HuH-7 (cell line): ENCODE results near the gene VIPR2.
"Not testable (repeated sequence)": the region's sequence is repeated elsewhere in the genome, so short reads cannot be mapped to it uniquely, and the experiment has no call there.

Experiments
- DNase-seq: peaks from one replicate; pipeline ENCODE4 v3.0.0; 2011; ENCODE audit warnings: low spot score

The VIPR2 gene

DNA sequence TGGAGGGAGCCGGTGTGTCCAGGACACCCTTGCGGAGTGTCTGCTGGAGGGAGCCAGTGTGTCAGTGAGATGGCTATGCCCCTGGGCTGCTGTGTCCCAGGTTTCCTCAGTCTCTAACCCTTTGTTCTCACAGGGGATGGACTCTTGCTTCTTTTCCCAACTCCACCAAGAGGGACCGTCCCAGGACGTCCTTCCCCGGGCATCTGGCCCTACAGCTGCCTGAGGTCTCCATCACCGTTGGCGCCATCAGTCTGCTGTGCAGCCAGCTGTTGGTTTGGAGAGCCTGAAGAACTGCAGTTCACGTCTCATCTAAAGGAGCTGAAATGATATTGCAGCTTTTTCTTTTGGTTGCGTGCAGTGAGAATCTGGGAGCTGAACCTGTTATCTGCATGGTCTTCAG lies 136.2 kb downstream of the VIPR2 start:
- no peak for DNase-seq

DNA sequence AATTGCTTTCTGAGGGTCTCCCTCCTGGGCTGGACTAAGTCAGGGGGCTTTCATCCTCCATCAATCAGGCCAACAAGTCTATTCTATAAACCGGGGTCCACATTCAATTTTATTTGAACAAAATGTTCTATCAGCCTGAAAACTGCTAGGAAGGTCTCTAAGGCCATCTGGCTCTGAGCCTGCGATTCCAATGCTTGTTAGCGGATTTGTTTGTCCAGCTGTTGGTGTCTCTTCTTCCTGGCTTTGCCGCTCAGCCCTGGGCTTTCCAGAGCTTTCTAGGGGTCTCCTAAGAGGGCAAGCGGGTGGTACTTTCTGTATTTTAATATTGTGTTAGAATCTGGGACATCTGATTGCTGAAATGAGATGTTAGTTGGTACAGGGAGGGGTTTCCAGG lies 136.7 kb downstream of the VIPR2 start:
- no peak for DNase-seq

DNA sequence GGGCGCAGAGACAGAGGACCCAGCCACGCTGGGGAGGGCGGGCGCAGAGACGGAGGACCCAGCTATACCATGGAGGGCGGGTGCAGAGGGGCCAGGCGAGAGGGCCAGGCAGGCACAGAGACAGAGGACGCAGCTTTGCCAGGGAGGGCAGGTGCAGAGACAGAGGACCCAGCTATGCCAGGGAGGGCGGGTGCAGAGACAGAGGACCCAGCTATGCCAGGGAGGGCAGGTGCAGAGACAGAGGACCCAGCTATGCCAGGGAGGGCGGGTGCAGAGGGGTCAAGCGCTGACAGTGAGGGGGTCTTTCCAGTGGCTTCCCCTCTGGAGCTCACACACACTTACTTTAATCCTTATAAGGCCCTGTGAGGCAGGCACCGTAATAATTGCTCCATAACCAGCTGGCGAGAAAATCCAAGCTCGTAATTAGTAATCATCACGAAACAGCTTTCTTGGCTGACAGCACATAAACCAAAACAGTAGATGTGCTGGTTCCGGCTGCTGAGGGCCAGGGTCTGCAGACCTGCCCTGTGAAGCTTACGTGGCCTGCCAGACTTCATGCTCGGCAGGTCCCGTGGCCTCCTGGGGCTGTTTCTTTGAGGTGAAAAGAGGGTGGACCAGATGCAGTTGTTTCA lies 137.2 kb downstream of the VIPR2 start:
- DNase-seq = no peak

DNA sequence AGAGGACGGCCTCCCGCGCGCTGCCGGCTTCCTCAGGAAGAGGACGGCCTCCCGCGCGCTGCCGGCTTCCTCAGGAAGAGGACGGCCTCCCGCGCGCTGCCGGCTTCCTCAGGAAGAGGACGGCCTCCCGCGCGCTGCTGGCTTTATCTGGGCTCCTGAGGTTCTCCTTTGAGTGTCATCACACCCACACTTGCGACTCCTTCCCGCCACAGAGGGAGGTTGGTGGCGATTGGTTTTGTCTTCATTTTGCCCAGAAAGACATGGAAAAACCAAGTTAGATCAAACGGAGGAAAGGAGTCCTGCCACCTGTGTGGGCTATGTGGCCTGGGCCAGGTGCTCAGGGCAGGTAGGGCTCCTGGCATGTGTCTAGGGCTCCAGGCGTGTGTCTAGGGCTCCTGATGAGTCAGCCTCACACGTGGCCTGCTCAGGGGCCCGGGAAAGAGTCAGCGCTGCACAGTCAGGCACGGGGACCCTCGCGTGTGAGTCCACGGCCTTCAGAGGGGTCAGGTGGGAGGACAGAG lies 138.0 kb downstream of the VIPR2 start:
- no peak for DNase-seq

DNA sequence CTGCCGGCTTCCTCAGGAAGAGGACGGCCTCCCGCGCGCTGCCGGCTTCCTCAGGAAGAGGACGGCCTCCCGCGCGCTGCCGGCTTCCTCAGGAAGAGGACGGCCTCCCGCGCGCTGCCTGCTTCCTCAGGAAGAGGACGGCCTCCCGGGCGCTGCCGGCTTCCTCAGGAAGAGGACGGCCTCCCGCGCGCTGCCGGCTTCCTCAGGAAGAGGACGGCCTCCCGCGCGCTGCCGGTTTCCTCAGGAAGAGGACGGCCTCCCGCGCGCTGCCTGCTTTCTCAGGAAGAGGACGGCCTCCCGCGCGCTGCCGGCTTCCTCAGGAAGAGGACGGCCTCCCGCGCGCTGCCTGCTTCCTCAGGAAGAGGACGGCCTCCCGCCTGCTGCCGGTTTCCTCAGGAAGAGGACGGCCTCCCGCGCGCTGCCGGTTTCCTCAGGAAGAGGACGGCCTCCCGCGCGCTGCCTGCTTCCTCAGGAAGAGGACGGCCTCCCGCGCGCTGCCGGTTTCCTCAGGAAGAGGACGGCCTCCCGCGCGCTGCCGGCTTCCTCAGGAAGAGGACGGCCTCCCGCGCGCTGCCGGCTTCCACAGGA lies 138.6 kb downstream of the VIPR2 start:
- not testable (repeated sequence) for DNase-seq

DNA sequence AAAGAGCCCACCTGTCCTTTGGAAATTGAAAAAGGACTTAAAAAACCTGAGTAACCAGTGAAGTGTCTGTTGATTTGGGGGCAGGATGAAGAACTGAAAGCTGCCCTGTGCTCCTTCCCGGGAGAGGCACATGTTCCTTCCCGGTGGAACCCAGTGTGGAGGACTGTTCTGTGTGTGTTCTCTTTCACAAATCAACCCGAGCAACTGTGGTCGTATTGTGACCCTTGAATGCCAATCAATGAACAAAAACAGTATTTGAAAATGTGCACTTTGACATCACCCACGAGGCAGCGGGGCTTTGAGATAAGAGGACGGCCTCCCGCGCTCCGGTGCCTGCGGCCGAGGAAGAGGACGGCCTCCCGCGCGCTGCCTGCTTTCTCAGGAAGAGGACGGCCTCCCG lies 139.0 kb downstream of the VIPR2 start:
- no peak for DNase-seq

DNA sequence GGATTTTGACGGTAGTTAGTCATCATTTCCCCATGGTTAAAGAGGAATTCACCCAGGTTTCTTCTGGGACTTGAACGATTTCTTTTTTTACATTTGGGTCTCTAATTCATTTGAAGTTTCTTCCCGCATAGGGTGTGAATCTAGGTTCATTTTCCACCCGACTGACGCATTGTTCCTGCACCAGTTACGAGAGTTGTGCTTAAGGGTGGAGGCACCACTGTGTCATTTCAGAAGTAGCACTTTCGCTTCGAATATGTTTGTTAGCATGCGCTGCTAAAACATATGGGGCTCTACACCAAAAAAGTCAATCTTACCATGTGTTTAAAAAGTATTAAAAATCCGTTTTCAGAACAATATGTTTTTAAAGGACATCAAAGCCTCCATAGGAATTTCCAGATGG lies 140.3 kb downstream of the VIPR2 start:
- DNase-seq = no peak

DNA sequence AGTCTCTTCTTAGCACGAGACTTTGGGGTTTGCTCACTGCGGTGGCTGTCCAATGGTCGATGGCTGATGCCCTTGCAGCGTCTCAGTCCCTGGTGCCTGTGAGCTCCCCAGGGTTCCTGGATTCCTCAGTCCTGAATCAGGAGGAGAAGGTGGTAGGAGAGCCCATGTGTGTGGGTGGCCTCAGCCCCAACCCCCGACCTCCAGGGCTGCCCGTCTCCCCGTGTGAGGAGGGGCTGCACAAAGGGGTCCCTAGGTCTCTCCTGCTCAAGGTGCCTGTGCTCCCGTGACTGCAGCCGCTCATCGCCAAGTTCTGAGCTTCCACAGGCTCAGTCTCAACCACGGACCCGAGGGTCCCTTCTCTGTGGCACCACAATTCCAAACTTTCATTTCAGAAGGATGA lies 142.9 kb downstream of the VIPR2 start:
- DNase-seq = no peak

DNA sequence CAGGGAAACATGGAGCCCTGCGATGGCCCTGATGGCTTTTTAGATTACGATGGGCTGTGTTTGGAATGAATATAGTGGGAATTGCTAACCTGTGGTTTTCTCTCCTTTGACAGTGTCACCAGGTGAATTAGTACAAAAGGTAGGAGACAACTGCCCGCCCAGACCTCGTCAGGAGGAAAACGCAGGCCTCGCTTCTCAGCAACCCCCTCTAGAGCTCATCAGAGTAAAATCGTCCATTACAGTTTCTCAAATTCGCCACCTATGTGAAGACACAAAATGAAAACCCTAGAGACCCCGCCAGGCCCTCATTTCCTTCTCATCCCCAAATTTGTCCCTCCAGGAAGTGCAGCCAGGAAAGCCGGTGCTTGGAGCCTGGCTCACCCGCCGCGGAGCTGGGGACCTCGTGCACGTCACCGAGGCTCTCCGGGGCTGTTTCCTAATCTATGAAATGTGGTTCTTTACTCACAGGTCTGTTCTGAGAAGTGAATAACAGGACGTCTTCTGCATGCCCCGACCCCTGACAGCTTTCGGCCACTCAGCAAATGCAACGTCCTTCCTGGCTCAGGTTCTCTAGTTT lies 143.7 kb downstream of the VIPR2 start:
- peak; percentile 48 for DNase-seq

DNA sequence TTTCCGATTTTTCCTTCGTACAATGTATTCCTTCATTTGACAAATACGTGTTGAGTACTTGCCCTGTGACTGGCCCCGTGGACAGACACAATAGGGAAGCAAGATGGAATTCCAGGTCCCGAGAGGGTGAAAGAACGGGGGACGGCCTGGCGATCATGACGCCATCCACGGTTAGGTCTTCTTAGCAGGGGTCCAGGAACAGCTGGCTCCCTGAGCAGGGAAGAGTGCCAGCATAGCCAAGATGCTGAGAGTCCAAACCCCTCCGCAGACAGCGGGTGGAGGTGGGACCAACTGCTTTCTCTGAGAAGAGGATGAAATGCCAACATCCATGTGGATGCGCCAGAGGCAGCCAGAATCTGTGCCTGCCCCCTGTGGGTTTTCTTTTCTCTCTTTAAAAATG lies 144.6 kb downstream of the VIPR2 start:
- DNase-seq = no peak

DNA sequence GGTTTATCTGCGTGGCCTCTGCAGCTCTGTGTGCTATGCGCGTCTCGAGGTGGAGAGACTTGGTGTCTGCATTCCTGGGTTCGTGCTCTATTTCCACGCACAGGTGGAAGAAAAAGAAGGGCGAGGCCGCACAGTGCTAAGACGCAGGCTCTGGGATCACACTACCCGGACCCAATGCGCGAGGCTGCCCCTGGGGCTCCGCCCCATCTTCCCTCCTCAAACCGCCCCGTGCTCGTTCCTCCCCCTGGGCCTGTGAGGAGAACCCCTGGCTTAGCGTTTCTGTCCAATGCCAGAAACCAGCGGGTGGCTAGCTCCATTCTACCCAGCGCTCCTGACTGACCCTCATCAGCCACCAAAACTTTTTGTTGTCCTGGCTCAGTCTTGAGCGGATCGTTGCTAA lies 145.2 kb downstream of the VIPR2 start:
- no peak for DNase-seq

DNA sequence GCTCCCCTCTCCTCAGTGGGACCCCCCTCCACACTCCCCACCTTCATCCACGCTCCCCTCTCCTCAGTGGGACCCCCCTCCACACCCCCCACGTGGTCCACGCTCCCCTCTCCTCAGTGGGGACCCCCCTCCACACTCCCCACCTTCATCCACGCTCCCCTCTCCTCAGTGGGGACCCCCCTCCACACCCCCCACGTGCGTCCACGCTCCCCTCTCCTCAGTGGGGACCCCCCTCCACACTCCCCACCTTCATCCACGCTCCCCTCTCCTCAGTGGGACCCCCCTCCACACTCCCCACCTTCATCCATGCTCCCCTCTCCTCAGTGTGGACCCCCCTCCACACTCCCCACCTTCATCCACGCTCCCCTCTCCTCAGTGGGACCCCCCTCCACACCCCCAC lies 146.4 kb downstream of the VIPR2 start:
- DNase-seq = not testable (repeated sequence)

DNA sequence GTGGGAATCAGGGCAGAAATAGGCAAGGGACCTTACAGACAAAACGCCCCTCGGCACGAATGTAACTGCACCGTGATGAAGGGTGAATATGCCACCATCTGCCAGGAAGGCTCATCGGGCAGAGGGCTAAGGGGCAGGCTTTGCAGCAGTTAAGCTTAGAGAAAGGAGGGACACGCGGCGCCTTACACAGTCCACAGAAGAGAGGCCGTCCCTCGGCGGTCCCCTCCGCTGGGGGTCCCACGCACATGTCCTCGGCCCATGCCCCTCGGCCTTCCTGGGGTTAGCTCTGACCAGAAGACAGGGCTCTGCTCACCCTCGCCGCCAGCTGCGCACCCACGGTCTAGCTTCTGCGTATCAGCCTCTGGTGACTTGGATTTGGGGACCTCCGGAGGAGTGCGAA lies 147.2 kb downstream of the VIPR2 start:
- DNase-seq = no peak

DNA sequence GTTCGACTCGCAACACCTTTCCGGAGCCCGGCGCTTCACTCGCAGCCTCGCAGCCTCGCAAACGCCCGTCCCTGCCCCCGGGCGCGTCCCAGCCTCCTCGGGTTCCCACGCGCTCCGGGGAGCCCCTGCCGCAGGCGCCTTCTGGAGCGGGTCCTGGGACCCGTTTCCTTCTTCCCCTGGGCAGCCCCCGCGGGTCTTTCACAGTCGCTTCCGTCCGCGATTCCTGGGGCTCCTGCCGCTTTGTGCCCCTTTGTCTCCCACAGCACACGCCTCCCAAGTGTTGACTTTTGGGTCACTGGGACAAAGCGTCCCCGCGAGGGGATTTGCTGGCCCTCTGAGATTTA lies 147.6 kb downstream of the VIPR2 start:
- DNase-seq = no peak

DNA sequence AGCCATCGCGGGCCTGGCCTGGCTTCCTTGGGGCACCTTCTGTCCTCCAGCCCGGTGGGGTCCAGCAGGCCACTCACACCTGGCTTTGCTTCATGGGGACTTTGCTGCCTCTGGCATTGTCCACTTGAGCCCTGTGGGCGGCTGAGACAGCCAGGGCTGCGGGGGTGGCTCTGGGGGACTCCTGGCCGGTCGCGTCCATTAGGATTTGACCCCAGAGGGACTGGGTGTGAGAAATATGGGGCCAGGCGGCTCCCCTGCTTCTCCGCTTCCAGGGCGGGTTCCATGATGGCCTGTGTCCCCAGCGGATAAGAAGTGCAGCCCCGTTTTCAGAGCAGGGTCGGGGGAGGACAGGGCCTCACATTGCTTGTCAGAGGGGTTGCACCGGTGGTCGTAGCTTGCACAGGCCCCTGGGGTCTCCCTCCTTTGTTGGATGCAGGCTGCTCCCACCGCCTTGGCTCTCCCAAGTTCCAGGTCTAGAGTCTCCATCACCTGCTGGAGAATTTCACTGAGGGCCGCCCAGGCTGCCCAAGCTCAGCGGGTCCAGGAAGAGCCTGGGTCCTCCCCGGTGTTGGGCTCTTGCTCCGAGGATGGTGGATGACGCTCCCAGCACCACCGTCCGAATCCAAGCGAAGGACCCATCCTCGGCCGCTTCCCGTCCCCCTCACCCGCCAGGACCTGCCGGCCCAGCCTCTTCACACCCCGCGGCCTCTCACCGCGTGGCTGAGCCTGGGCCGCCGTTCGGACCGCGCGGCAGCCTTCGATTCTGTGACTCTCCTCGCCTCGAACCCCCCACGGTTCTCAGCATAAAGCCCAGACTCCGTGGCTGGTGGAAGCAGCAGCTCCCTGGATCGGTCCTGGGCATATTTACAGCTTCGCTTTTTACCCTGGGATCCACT lies 148.2 kb downstream of the VIPR2 start:
- no peak for DNase-seq

DNA sequence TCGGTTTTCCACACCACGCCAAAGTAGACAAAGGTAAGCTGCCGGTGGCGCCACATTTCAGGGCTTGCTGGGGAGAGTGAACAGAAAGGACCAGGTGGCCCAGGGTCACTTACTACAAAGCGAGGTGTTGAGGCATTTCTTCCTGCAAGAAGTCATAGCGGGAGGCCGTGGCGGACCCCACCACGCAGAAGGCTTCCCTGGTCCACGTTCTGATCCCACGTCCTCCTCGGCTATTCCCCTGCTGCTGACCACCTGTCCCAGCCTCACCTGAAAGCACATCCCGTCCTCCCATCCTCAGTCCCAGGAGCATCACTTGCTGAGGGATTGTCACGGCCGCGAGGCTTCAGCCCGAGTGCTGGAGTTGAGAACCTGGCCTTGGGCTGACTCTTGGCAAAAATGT lies 149.2 kb downstream of the VIPR2 start:
- DNase-seq = no peak

DNA sequence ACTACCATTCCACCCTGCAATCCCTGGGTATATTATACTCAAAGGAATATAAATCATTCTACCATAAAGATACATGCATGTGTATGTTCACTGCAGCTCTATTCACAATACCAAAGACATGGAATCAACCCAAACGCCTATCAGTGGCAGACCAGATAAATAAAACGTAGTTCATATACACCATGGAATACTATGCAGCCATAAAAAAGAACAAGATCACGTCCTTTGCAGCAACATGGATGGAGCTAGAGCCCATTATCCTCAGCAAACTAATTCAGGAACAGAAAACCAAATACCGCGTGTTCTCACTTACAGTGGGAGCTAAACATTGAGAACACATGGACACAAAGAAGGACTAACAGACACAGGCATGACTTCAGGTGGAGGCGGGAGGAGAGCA lies 150.0 kb downstream of the VIPR2 start:
- DNase-seq = no peak

DNA sequence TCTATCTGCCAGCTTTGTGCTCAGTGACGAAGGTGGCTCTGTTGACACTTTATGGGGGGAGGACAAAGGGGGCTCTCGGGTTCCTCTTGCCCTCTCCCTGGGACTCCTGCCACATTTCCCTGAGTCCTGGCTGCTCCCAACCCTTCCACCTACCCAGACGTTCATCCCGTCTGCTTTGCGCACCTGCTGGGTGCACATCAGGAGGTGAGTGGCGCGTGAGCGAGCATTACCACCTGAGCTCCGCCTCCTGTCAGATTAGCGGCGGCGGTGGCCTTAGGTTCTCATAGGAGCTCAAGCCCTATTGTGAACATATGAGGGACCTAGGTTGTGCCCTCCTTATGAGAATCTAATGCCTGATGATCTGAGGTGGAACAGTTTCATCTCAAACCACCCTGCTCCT lies 151.1 kb downstream of the VIPR2 start:
- DNase-seq = no peak

DNA sequence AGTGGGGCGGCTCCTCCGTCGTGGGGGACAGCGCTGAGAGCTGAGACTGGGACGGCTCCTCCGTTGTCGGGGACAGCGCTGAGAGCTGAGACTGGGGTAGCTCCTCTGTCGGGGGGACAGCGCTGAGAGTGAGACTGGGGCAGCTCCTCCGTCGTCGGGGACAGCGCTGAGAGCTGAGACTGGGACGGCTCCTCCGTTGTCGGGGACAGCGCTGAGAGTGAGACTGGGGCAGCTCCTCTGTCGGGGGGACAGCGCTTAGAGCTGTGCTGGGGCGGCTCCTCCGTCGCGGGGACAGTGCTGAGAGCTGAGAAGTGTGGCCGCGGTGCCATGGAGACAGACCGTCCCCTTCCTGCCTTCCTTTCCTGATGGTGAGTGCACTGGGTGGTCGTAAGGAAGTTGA lies 151.9 kb downstream of the VIPR2 start:
- no peak for DNase-seq

DNA sequence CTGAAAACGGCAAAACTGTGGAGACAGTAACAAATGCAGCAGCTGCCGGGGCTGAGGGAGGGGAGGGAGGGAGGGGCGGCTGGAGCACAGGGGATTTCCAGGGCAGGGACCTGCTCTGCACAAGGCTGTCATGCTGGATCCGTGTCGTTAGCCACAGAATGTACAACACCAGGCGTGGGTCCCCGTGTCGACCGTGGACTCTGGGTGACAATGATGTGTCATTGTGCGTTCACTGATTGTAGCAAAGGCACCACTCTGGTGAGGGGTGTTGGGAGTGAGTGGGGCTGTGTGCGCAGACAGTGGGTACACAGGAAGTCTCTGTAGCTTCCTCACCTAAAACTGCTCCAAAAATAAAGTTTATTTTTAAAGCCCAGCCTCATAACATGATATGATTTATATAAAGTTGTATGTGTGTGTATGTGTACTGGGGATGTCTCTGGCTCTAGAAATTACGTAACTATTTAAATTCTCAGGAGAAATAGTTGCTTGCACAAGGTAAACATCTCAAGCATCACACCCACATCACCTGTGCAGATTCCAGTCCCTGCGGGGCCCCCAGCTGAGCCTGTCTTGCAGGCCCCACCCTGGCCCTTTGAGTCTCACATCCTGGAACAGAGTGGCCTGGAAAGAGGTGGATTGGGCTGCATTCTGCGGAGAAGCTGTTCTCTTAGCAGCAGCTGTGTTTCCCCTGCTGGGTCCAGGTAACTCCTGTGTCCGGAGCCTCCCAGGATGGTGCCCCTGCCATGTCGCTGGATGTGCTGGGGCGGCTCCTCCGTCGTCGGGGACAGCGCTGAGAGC lies 152.6 kb downstream of the VIPR2 start:
- DNase-seq = no peak

DNA sequence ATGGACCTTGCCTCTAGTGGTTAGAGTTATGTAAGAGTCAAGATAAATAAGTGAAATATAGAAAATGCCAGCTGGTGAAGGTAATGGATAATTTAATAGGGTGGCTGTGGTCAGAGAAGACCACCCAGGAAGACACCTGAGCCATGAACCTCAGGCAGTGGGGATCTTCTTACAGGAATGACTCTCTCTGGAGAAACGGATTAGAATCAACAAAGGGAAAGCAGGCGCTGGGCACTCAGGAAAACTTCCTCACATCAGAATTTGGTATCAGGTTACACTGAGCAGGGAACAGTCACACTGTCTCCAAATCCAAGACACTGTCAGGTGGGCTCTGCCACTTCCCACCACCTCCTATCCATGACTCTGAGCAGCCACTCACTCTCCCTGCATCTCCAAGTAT lies 155.7 kb downstream of the VIPR2 start:
- DNase-seq = no peak

DNA sequence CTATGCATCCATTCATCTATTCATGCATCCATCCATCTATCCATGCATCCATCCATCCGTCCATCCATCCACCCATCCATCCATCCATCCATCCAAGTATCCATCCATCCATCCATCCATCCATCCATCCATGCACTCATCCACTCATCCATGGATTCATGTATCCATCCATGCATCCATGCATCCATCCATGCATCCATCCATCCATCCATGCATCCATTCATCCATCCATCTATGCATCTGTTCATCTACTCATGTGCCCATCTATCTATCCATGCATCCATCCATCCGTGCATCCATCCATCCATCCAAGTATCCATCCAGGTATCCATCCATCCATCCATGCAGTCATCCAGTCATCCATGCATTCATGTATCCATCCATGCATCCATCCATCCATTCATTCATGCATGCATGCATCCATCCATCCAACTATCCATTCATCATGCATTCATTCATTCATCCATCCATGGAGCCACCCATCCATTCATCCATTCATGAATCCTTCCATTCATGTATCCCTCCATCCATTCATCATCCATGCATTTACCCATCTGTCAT lies 156.3 kb downstream of the VIPR2 start:
- no peak for DNase-seq
